Muscle of leg (tissue), 11 donors: ENCODE measurements around the gene MANEAL. TPM values are rescaled to one million over a fixed set of nuclear protein-coding genes. Genes with fewer than 3 reads are reported as not detected.

ENCODE experiments used
- DNase-seq: peaks from one replicate; pipeline ENCODE4 v3.0.0; 2013
- H3K27ac ChIP-seq: one replicate; pipeline ENCODE4 v1.5.1; 2013; ENCODE audit warnings: mild to moderate bottlenecking, low read length, control low read depth
- H3K27me3 ChIP-seq: one replicate; pipeline ENCODE4 v1.6.1; 2013; ENCODE audit warnings: low read length; ENCODE audit not compliant: control insufficient read depth, insufficient read depth
- H3K36me3 ChIP-seq: one replicate; pipeline ENCODE4 v1.6.1; 2013; ENCODE audit warnings: low read length; ENCODE audit not compliant: control insufficient read depth, insufficient read depth
- H3K4me1 ChIP-seq: one replicate; pipeline ENCODE4 v1.6.1; 2013; ENCODE audit warnings: low read length; ENCODE audit not compliant: control insufficient read depth, insufficient read depth
- H3K4me3 ChIP-seq: one replicate; pipeline ENCODE4 v1.5.1; 2013; ENCODE audit warnings: low read length, control low read depth
- H3K9me3 ChIP-seq: replicated peaks from 2 replicates; pipeline ENCODE4 v1.6.1; 2013; ENCODE audit warnings: low read depth, low read length; ENCODE audit not compliant: control insufficient read depth
- WGBS: methylation state at CpG from one replicate; pipeline ENCODE4 v1.1.5; 2013; ENCODE audit warnings: missing lambda C conversion rate; ENCODE audit not compliant: insufficient coverage; 5-methylcytosine and 5-hydroxymethylcytosine counted together
- polyA plus RNA-seq, 8 donors: library from polyadenylated mRNA; unstranded; fragments of 120-200 nt; gene quantifications; one replicate each; pipeline versions ENCODE4 v1.2.1 to v1.2.3, GENCODE V29; 2013; ENCODE audit warnings: inconsistent platforms in 1 of 8, low replicate concordance in 1 of 8; ENCODE audit not compliant: insufficient read length in 8 of 8, insufficient read depth in 1 of 8
- total RNA-seq: library from RNA; stranded (reverse); fragments of 120-200 nt; gene quantifications from one replicate; pipeline ENCODE4 v1.2.4, GENCODE V29; 2013

MANEAL gene
- total and polyA plus RNA-seq, 9 donors, result 2.0 to 3.7 (median 2.7) TPM

- no CpG with 5 or more reads among the region's 3 CpGs for WGBS
- Histone ChIP-seq H3K9me3 (no peaks in the 10 kb centered on the region), H3K27me3 (no peaks in the 10 kb centered on the region), H3K27ac (no peak overlapping the region), H3K4me3 (no peak overlapping the region), H3K36me3 (peaks cover 3% of the 10 kb centered on the region), H3K4me1 (no peaks in the 10 kb centered on the region)
- DNase-seq, result no peak
Observed at GRCh38 chr1:37845786-37846185, 52.1 kb downstream of the MANEAL start.

GRCh38 chr1:37846647-37847339 lies 53.1 kb downstream of the MANEAL start:
- 89% methylated on average over 3 of the region's 4 CpGs for WGBS
- Histone ChIP-seq H3K36me3 (peaks cover 3% of the 10 kb centered on the region), H3K4me1 (no peaks in the 10 kb centered on the region), H3K4me3 (no peak overlapping the region), H3K27me3 (no peaks in the 10 kb centered on the region), H3K27ac (no peak overlapping the region), H3K9me3 (no peaks in the 10 kb centered on the region)
- no peak for DNase-seq

GRCh38 chr1:37849480-37849879 lies 55.8 kb downstream of the MANEAL start:
- no CpG with 5 or more reads among the region's 3 CpGs for WGBS
- H3K27me3 ChIP-seq, result no peaks in the 10 kb centered on the region
- peaks cover 7% of the 10 kb centered on the region for H3K36me3 ChIP-seq
- no peaks in the 10 kb centered on the region for H3K9me3 ChIP-seq
- no peak overlapping the region for H3K27ac ChIP-seq
- H3K4me1 ChIP-seq, result no peaks in the 10 kb centered on the region
- H3K4me3 ChIP-seq, result no peak overlapping the region
- no peak for DNase-seq

GRCh38 chr1:37850352-37850955 lies 56.8 kb downstream of the MANEAL start:
- Histone ChIP-seq H3K9me3 (no peaks in the 10 kb centered on the region), H3K4me3 (no peak overlapping the region), H3K27ac (no peak overlapping the region), H3K36me3 (peaks cover 14% of the 10 kb centered on the region), H3K27me3 (no peaks in the 10 kb centered on the region), H3K4me1 (no peaks in the 10 kb centered on the region)
- WGBS, result 100% methylated on average over 1 of the region's 6 CpGs
- no peak for DNase-seq

Other genes with a start within 250 kb of the MANEAL start
- gene SNIP1, start 239.6 kb upstream of the MANEAL start, total RNA-seq, result 7.2 TPM
- gene SNIP1, start 239.6 kb upstream of the MANEAL start, polyA plus RNA-seq, result 10 to 100 TPM in 1 of 8 donors, 1 to 10 TPM in 7; 7.9 to 11.0 (median 9.2) TPM
- 8.2 TPM for gene DNALI1, start 236.9 kb upstream of the MANEAL start, total RNA-seq
- gene DNALI1, start 236.9 kb upstream of the MANEAL start, polyA plus RNA-seq, result 10 to 100 TPM; 13.1 to 22.1 (median 16.4) TPM
- gene GNL2, start 197.9 kb upstream of the MANEAL start, total RNA-seq, result 57.5 TPM
- 10 to 100 TPM; 48.6 to 66.1 (median 52.7) TPM for gene GNL2, start 197.9 kb upstream of the MANEAL start, polyA plus RNA-seq
- gene RSPO1, start 159.0 kb upstream of the MANEAL start, total RNA-seq, result 0.09 TPM
- 1 to 10 TPM in 1 of 8 donors, under 1 TPM in 2, not detected in 5; 0.05 to 2.0 (median 0.05) TPM for gene RSPO1, start 159.0 kb upstream of the MANEAL start, polyA plus RNA-seq
- gene CDCA8, start 101.3 kb upstream of the MANEAL start, total RNA-seq, result 2.2 TPM
- 10 to 100 TPM in 6 of 8 donors, 1 to 10 TPM in 2; 7.3 to 13.7 (median 11.6) TPM for gene CDCA8, start 101.3 kb upstream of the MANEAL start, polyA plus RNA-seq
- gene EPHA10, start 28.7 kb upstream of the MANEAL start, total RNA-seq, result 0.04 TPM
- gene EPHA10, start 28.7 kb upstream of the MANEAL start, polyA plus RNA-seq, result under 1 TPM in 4 of 8 donors, not detected in 4; 0.04 to 0.27 (median 0.17) TPM
- 45.0 TPM for gene C1orf122, start 13.9 kb downstream of the MANEAL start, total RNA-seq
- gene C1orf122, start 13.9 kb downstream of the MANEAL start, polyA plus RNA-seq, result 10 to 100 TPM; 35.9 to 50.9 (median 46.7) TPM
- 6.7 TPM for gene YRDC, start 14.4 kb downstream of the MANEAL start, total RNA-seq
- 1 to 10 TPM; 6.3 to 9.6 (median 7.5) TPM for gene YRDC, start 14.4 kb downstream of the MANEAL start, polyA plus RNA-seq
- 2.4 TPM for gene MTF1, start 65.7 kb downstream of the MANEAL start, total RNA-seq
- gene MTF1, start 65.7 kb downstream of the MANEAL start, polyA plus RNA-seq, result 1 to 10 TPM; 4.1 to 6.4 (median 5.3) TPM
- gene INPP5B, start 153.2 kb downstream of the MANEAL start, total RNA-seq, result 14.2 TPM
- gene INPP5B, start 153.2 kb downstream of the MANEAL start, polyA plus RNA-seq, result 10 to 100 TPM in 3 of 8 donors, 1 to 10 TPM in 5; 9.1 to 14.1 (median 9.6) TPM
- gene SF3A3, start 196.2 kb downstream of the MANEAL start, total RNA-seq, result 54.4 TPM
- 10 to 100 TPM; 44.8 to 71.6 (median 57.7) TPM for gene SF3A3, start 196.2 kb downstream of the MANEAL start, polyA plus RNA-seq
- 81.6 TPM for gene FHL3, start 211.7 kb downstream of the MANEAL start, total RNA-seq
- gene FHL3, start 211.7 kb downstream of the MANEAL start, polyA plus RNA-seq, result 100 to 1,000 TPM in 7 of 8 donors, 10 to 100 TPM in 1; 91.0 to 193 (median 120) TPM
- gene UTP11, start 218.9 kb downstream of the MANEAL start, total RNA-seq, result 89.6 TPM
- 100 to 1,000 TPM in 1 of 8 donors, 10 to 100 TPM in 7; 62.1 to 103 (median 90.6) TPM for gene UTP11, start 218.9 kb downstream of the MANEAL start, polyA plus RNA-seq